ENCODE results near the gene DNAJC3.
A peak's percentile ranks its signal among the peaks of the same experiment; 100 is the strongest.

DNA sequence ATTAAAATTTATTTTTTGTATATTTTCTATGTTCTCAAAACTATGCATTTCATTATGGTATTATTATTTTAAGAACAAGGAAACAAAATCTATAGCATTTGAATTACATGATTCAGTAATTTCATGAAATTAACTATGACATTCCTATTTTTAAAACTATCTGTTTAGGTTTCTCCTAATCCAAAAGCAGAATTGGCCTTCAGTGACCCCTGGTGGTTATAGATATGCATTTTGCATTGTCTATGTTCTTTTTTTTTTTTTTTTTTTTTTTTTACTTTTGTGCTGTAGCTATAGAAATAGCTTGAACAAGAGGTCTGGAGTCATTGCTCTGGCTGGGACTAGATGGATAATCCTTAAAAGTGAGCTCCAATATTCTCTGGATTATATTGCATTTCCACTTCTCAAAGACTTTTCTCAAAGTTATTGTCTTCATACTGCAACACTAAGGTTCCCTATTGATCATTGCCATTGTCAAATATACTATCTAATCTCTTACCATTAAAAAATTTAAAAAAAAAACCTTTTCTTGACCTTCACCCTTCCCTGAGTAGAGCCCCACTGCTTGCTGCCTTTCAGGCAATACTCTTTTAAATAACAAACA, 15.9 kb upstream of the DNAJC3 start:
- TF ChIP-seq, protein P1, sequence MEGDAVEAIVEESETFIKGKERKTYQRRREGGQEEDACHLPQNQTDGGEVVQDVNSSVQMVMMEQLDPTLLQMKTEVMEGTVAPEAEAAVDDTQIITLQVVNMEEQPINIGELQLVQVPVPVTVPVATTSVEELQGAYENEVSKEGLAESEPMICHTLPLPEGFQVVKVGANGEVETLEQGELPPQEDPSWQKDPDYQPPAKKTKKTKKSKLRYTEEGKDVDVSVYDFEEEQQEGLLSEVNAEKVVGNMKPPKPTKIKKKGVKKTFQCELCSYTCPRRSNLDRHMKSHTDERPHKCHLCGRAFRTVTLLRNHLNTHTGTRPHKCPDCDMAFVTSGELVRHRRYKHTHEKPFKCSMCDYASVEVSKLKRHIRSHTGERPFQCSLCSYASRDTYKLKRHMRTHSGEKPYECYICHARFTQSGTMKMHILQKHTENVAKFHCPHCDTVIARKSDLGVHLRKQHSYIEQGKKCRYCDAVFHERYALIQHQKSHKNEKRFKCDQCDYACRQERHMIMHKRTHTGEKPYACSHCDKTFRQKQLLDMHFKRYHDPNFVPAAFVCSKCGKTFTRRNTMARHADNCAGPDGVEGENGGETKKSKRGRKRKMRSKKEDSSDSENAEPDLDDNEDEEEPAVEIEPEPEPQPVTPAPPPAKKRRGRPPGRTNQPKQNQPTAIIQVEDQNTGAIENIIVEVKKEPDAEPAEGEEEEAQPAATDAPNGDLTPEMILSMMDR (IDR thresholded peaks at IDR 0.05): peak; percentile 32 to 57 (median 56)
- TF ChIP-seq POLR2A (IDR thresholded peaks at IDR 0.05): no peak

Measured in right lobe of liver (tissue), 4 donors.